HG03558 (cell line): Measurements from ENCODE around the gene TNFRSF18.

Experiments
- ATAC-seq: cut with Tn5 transposase; IDR thresholded peaks from one replicate; pipeline ENCODE4 v1.9.1; 2021; ENCODE audit warnings: moderate number of reproducible peaks; ENCODE audit not compliant: unreplicated experiment; ENCODE audit errors: extremely low read depth

TNFRSF18 gene

GRCh38 chr1:1228596-1229321 is 22.4 kb upstream of the TNFRSF18 start:
- no peak for ATAC-seq

DNA sequence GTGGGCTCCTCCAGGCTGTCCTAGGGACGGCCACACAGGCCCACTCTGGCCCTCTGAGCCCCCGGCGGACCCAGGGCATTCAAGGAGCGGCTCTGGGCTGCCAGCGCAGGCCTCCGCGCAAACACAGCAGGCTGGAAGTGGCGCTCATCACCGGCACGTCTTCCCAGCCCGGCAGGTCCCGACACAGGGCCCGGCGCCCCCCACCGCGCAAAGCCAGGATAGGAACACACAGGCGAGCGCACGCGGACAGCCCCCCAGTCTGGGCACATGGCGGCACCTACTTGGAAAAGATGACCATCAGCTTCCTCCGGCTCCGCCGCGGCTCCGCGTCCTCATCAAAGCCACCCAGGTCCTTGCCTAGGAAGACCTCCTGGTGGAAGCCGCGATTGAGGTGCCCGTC is 21.8 kb upstream of the TNFRSF18 start:
- no peak for ATAC-seq

DNA sequence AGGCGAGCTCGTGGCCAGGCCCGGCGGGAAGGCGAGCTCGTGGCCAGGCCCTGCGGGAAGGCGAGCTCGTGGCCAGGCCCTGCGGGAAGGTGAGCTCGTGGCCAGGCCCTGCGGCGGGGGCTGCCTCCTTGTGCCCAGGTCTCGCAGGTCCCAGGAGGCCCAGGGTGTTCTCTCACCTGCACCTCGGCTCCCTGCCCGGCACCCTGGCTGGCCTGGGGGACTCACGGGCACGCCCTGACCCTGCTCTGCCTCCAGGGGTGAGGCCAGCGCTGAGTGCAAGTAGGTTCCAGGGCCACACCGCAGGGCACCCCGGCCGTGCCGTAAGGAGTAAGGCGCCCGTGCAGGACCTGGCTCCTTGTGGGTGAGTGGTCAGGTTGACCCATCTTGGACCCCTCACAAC is 21.0 kb upstream of the TNFRSF18 start:
- no peak for ATAC-seq

- no peak for ATAC-seq
These were observed 20.4 kb upstream of the TNFRSF18 start for GRCh38 chr1:1226566-1227362.

GRCh38 chr1:1225913-1226312 is 19.5 kb upstream of the TNFRSF18 start:
- no peak for ATAC-seq

DNA sequence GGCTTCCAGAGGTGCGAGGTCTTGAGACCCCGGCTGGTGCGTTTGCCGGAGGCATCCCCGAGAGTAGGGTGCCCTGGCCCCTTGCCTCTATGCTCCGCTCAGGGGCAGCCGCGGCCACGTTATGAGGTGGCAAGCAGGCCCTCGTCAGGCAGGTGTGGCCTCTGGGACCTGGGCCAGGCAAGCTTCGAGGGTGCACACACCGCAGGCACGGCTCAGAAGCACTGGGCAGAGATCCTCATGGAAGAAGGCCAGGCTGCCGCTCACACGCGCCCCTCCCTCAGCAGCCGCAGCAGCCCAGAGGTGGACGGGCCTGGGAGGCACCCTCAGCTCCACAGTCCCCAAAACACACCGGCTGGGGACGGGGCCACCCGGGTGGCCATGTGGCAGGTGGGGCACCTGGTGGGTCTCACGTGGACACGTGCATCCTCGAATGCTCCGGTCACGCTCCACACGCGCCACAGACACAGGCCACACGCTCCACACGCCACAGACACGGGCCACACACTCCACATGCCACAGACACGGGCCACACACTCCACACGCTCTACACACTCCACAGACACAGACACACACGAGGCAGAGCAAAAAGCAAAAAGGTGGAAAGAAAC is 18.9 kb upstream of the TNFRSF18 start:
- no peak for ATAC-seq

- ATAC-seq: no peak
These were observed 17.5 kb upstream of the TNFRSF18 start for GRCh38 chr1:1223891-1224290.

DNA sequence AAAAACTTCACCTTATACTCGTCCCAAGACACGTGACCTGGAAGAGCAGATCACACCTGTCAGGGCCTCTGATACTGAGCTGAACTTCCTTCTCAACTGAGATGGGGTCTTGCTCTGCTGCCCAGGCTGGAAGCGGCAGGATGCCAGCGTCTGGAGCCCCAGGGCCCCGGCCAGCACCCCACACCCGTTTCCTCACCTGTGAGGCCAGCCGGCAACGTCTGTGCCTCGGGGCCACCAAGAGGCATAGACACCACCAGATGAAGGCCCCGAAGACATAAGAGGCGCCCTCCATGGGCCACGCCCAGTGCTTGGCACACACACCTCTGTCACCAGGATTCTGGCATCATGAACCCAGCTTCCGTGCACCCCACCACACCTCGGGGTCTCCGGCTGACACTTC is 16.9 kb upstream of the TNFRSF18 start:
- ATAC-seq: no peak

- no peak for ATAC-seq
These were observed 16.3 kb upstream of the TNFRSF18 start for GRCh38 chr1:1222575-1223225.

DNA sequence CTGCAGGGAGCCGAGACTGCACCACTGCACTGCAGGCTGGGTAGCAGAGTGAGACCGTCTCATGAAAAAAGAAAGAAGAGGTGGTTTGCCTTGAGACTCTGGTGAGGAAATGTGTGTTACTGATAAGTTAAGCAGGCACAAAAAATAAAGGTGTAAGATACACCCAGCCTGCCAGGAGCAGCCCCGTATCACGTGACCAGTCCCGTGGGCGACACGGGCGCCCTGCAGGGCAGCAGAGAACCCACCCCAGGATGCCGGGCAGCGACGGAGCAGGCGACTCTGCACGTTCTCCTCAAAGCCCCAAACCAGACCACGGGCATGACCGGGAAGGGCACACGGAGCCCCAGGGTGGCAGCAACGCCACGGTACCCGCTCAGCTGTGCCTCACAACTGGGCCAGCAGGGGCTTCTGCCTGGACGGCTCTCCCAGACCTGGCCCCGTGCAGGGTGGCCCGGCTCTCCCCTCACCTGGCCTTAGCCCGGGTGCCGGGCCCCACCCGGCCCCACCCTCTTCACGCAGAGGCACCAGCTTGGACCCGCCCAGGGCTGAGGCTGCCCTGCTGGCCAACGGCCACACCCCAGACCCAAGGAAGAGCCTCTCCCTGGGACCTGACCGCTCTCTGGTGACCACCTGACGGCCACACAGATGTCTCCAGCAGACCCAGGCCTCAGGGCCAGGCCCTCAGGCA is 15.6 kb upstream of the TNFRSF18 start:
- no peak for ATAC-seq

DNA sequence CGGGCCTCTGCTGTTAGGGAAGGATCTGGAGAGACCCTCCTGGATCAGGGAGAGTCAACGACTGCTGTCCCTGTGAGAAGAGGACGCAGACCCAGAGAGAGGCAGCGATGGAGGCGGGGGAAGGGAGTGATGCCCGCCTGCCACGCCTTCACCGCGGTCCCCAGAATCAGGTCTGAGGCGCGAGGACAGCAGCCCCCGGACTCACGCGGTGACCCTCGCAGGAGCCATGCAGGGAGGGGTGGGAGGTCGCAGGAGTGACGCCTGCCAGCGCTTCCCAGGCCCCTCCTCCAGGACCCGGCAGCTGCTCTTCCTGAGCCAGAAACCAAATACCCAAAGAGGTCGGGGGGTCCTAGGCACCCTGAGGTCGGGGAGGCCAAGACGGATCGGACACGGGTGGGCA is 13.8 kb upstream of the TNFRSF18 start:
- no peak for ATAC-seq

- ATAC-seq: no peak
These were observed 12.9 kb upstream of the TNFRSF18 start for GRCh38 chr1:1219341-1219740.

DNA sequence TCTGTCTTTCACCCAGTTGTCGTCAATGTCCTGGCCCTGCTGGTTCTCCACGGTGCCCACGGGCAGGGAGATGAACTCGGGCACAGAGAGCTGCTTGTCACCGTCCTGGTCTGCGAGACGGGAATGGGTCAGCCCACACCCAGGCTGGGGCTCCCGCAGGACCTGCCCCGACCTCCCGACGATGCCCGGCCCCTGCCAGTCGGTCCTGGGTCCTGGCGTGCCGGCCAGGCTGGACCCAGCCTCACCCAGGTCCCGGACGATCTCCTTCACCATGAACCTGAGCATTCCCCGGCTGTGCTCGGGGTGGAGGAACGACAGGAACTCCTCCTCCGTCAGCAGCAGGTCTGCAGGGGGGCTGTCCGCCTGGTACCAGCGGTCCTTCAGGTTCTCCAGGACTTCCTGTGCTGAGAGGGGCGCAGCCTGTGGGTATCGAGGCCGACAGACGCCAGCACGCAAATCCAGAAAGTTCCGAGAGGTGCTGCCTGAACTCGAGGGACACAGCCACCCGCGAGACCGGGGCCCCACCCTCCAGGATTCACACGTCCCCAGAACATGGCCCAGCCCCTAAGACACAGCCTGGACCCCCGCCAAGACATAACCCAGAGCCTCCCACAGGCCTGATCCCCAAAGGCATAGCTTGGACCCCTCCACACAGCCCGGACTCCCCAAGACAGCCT is 12.3 kb upstream of the TNFRSF18 start:
- no peak for ATAC-seq

DNA sequence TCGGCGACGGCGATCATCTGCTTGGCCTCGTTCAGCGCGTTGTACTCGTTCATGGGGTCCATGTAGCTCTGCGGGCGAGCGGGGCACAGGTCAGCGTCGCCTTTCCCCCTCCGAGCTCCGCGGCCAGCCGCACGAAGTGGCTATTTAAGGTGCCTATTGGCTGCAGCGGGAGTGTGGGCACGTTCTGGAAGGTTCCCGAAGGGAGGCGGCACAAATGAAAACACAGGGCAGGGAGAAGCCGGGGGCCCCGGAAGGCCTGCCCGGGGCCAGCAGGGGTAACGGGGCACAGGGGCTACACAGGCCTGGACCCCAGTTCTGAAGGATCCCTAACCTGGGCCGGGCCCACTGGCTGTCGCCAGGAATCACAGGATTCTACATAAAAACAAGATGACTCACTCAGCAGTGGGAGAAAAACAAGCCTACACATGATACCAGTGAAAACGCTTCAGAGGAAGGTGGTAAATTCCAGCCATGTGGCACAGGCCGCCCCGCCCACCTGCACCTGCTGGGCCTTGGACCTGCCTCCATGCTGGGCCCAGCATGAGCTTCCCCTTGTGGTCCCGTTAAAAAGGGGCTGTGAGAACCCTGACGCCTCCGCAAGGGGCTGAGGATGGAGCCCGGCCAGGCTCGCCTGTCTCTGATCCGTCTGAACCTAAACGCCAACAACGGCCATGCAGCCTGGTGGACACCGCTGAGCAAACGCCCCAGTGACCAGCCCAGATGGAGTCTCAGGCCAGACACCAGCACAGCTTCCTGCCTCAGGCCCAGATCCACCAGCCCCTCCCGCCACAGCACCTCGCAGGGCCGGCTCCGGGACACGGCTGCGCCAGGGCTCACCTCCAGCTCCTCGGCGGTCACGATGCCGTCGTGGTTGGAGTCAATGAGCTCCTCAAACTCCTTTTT is 11.5 kb upstream of the TNFRSF18 start:
- no peak for ATAC-seq

DNA sequence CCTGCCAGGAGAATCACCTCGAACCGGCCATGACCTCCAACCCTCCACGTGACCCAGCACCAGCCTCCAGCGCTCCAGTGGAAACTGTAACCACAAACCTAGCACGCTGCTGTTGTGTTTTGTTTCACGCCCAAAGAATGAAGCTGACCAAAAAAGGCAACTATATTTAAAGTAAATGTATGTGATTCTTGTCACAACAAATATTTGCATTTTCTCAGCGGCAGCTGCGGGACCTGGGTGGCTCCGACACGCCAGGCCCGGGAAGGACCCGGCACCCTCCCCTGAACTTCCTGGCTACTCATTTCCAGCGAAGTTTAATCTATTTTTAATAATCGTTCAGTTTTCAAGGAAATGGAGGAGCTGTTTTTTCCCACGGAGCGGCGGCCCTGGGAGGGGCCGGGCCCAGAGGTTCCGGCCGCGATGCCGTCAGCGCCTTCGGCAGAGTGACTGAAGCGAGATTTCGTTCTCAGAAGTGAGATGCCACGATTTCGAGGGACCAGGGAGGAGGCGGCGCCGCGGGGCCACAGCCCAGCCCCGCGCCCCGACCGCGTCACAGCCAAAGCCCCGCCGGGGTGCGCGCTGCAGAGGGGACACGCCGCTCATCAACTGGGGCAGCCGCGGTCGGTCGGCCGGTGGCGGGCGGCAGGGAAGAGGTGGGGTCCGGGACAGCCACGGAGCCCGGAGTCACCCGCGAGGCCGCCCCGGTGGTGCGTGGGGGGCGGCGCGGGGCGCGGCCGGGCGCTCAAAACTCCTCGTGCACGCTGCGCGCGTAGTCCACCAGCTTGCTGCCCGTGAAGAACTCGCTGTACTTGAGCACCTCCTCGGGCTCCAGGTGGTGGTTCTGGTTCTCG is 10.6 kb upstream of the TNFRSF18 start:
- no peak for ATAC-seq

GRCh38 chr1:1215881-1216605 is 9.7 kb upstream of the TNFRSF18 start:
- ATAC-seq: no peak

DNA sequence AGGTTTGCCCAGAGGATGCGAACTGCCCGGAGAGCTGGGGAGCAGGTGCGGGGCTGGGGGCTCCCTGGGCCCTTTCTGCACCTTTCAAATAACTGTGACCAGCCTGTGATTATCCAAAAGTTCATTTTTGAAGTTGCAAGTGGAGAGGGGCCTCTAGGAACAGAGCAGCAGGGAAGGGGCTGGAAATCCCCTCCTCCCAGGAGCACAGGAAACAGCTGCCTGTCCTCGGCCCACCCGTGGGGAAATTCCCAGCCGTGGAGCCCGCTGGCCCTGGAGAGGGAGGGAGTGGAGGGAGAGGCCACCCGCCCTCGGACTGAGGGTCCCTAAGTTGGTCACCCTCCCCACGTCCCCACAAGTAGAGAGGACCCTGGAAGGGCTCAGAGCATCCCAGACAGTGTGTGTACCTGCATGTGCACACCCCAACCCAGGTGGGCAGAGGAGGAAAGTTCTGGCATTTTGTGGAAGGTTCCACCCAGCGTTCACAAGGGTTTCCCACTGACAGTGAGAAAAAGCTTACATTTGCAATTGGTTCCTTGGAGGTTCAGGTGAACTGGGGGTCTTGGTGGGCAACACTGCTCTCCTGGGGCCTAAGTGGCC is 8.8 kb upstream of the TNFRSF18 start:
- ATAC-seq: no peak
